ENCODE results near the gene GPBP1L1. TPM values are rescaled to one million over a fixed set of nuclear protein-coding genes. Genes with fewer than 3 reads are reported as not detected.

The GPBP1L1 gene
- total RNA-seq, 2 experiments from 2014 or later, result 103 to 105 TPM

GRCh38 chr1:45629035-45629434 is 57.3 kb downstream of the GPBP1L1 start:
- Mint-ChIP-seq H3K4me3 (no peak overlapping the region), H3K9me3 (ENCODE audit: insufficient read depth) (no peaks in the 10 kb centered on the region), H3K27me3 (ENCODE audit: low read depth) (no peaks in the 10 kb centered on the region), H3K4me1 (ENCODE audit: low read depth) (no peaks in the 10 kb centered on the region), H3K36me3 (ENCODE audit: low read depth) (peaks cover 57% of the 10 kb centered on the region), H3K27ac (no peak overlapping the region)
- DNase-seq, result no peak
- POLR2A ChIA-PET, result interaction anchor here (0.6 to 1.1 kb wide), 2 partner anchors 39 to 57 kb away, joined by 3 read pairs; partner anchors contain the start of gene GPBP1L1
- no peak for ATAC-seq
- CTCF ChIA-PET, result interaction anchor here (0.6 to 1.6 kb wide), 2 partner anchors 9 to 187 kb away, joined by 3 to 4 read pairs; no protein-coding TSS in a partner anchor

GRCh38 chr1:45623972-45624371 is 62.4 kb downstream of the GPBP1L1 start, which contains the start of gene CCDC17:
CCDC17 (minus strand) TSS chr1:45624054; CDS start chr1:45623909, 145 bp downstream.
- no peak for DNase-seq
- ChIA-PET POLR2A (no interaction called here), CTCF (no interaction called here)
- H3K9me3 Mint-ChIP-seq (ENCODE audit: insufficient read depth), result no peaks in the 10 kb centered on the region
- peaks cover 29% of the 10 kb centered on the region for H3K36me3 Mint-ChIP-seq (ENCODE audit: low read depth)
- H3K27me3 Mint-ChIP-seq (ENCODE audit: low read depth), result no peaks in the 10 kb centered on the region
- H3K4me1 Mint-ChIP-seq (ENCODE audit: low read depth), result no peaks in the 10 kb centered on the region
- ATAC-seq, result no peak
- no peak within 1 kb of the TSS for H3K27ac Mint-ChIP-seq
- H3K4me3 Mint-ChIP-seq, result no peak within 1 kb of the TSS

- H3K27ac Mint-ChIP-seq, result no peak overlapping the region
- ChIA-PET CTCF (no interaction called here), POLR2A (no interaction called here)
- no peaks in the 10 kb centered on the region for H3K9me3 Mint-ChIP-seq (ENCODE audit: insufficient read depth)
- no peak for ATAC-seq
- no peak overlapping the region for H3K4me3 Mint-ChIP-seq
- no peaks in the 10 kb centered on the region for H3K4me1 Mint-ChIP-seq (ENCODE audit: low read depth)
- peaks cover 29% of the 10 kb centered on the region for H3K36me3 Mint-ChIP-seq (ENCODE audit: low read depth)
- DNase-seq, result no peak
- no peaks in the 10 kb centered on the region for H3K27me3 Mint-ChIP-seq (ENCODE audit: low read depth)
Observed at GRCh38 chr1:45622524-45623394, 63.6 kb downstream of the GPBP1L1 start.

- DNase-seq, result no peak
- no peaks in the 10 kb centered on the region for H3K4me1 Mint-ChIP-seq (ENCODE audit: low read depth)
- ChIA-PET POLR2A (no interaction called here), CTCF (no interaction called here)
- no peaks in the 10 kb centered on the region for H3K27me3 Mint-ChIP-seq (ENCODE audit: low read depth)
- H3K4me3 Mint-ChIP-seq, result no peak overlapping the region
- no peaks in the 10 kb centered on the region for H3K9me3 Mint-ChIP-seq (ENCODE audit: insufficient read depth)
- ATAC-seq, result peak; percentile 10
- H3K36me3 Mint-ChIP-seq (ENCODE audit: low read depth), result peaks cover 33% of the 10 kb centered on the region
- H3K27ac Mint-ChIP-seq, result no peak overlapping the region
Observed at GRCh38 chr1:45621895-45622523, 64.3 kb downstream of the GPBP1L1 start.

- no peaks in the 10 kb centered on the region for H3K9me3 Mint-ChIP-seq (ENCODE audit: insufficient read depth)
- H3K4me3 Mint-ChIP-seq, result no peak overlapping the region
- POLR2A ChIA-PET, result no interaction called here
- no peaks in the 10 kb centered on the region for H3K27me3 Mint-ChIP-seq (ENCODE audit: low read depth)
- CTCF ChIA-PET, result interaction anchor here (0.9 kb wide), 1 partner anchor 262 kb away, joined by 3 read pairs; no protein-coding TSS in a partner anchor
- ATAC-seq, result peak; percentile 26
- no peak for DNase-seq
- peak overlapping the region; percentile 25 for H3K27ac Mint-ChIP-seq
- no peaks in the 10 kb centered on the region for H3K4me1 Mint-ChIP-seq (ENCODE audit: low read depth)
- H3K36me3 Mint-ChIP-seq (ENCODE audit: low read depth), result peaks cover 34% of the 10 kb centered on the region
Observed at GRCh38 chr1:45621501-45621836, 64.9 kb downstream of the GPBP1L1 start.

- no peaks in the 10 kb centered on the region for H3K9me3 Mint-ChIP-seq (ENCODE audit: insufficient read depth)
- DNase-seq (no peak), ATAC-seq (peak; percentile 24)
- ChIA-PET POLR2A (interaction anchor here (0.6 kb wide), 1 partner anchor 37 kb away, joined by 3 read pairs; the partner anchor contains the start of gene NASP), CTCF (interaction anchor here (0.9 to 1.2 kb wide), 2 partner anchors 9 to 261 kb away, joined by 3 to 4 read pairs; no protein-coding TSS in a partner anchor)
- H3K4me3 Mint-ChIP-seq, result no peak overlapping the region
- peaks cover 40% of the 10 kb centered on the region for H3K36me3 Mint-ChIP-seq (ENCODE audit: low read depth)
- H3K27me3 Mint-ChIP-seq (ENCODE audit: low read depth), result no peaks in the 10 kb centered on the region
- peak overlapping the region; percentile 57 for H3K27ac Mint-ChIP-seq
- H3K4me1 Mint-ChIP-seq (ENCODE audit: low read depth), result no peaks in the 10 kb centered on the region
Observed at GRCh38 chr1:45620588-45621500, 65.5 kb downstream of the GPBP1L1 start.

- peaks cover 47% of the 10 kb centered on the region for H3K36me3 Mint-ChIP-seq (ENCODE audit: low read depth)
- no peaks in the 10 kb centered on the region for H3K9me3 Mint-ChIP-seq (ENCODE audit: insufficient read depth)
- ChIA-PET POLR2A (no interaction called here), CTCF (interaction anchor here (1.2 kb wide), 1 partner anchor 10 kb away, joined by 4 read pairs; no protein-coding TSS in a partner anchor)
- no peak for DNase-seq
- H3K27me3 Mint-ChIP-seq (ENCODE audit: low read depth), result no peaks in the 10 kb centered on the region
- ATAC-seq, result no peak
- no peak overlapping the region for H3K4me3 Mint-ChIP-seq
- H3K4me1 Mint-ChIP-seq (ENCODE audit: low read depth), result no peaks in the 10 kb centered on the region
- no peak overlapping the region for H3K27ac Mint-ChIP-seq
Observed at GRCh38 chr1:45619149-45619921, 67.0 kb downstream of the GPBP1L1 start.

- H3K27me3 Mint-ChIP-seq (ENCODE audit: low read depth), result no peaks in the 10 kb centered on the region
- no peaks in the 10 kb centered on the region for H3K4me1 Mint-ChIP-seq (ENCODE audit: low read depth)
- no peak overlapping the region for H3K27ac Mint-ChIP-seq
- ATAC-seq, result no peak
- H3K36me3 Mint-ChIP-seq (ENCODE audit: low read depth), result peaks cover 53% of the 10 kb centered on the region
- ChIA-PET POLR2A (no interaction called here), CTCF (no interaction called here)
- DNase-seq, result no peak
- no peak overlapping the region for H3K4me3 Mint-ChIP-seq
- H3K9me3 Mint-ChIP-seq (ENCODE audit: insufficient read depth), result no peaks in the 10 kb centered on the region
Observed at GRCh38 chr1:45617618-45618017, 68.7 kb downstream of the GPBP1L1 start.

- DNase-seq, result no peak
- ChIA-PET CTCF (interaction anchor here (1.1 kb wide), 1 partner anchor 29 kb away, joined by 3 read pairs; no protein-coding TSS in a partner anchor), POLR2A (no interaction called here)
- H3K27ac Mint-ChIP-seq, result no peak overlapping the region
- no peaks in the 10 kb centered on the region for H3K9me3 Mint-ChIP-seq (ENCODE audit: insufficient read depth)
- no peak for ATAC-seq
- peaks cover 59% of the 10 kb centered on the region for H3K36me3 Mint-ChIP-seq (ENCODE audit: low read depth)
- no peaks in the 10 kb centered on the region for H3K4me1 Mint-ChIP-seq (ENCODE audit: low read depth)
- no peaks in the 10 kb centered on the region for H3K27me3 Mint-ChIP-seq (ENCODE audit: low read depth)
- no peak overlapping the region for H3K4me3 Mint-ChIP-seq
Observed at GRCh38 chr1:45615885-45616284, 70.4 kb downstream of the GPBP1L1 start.

- Mint-ChIP-seq H3K27me3 (ENCODE audit: low read depth) (no peaks in the 10 kb centered on the region), H3K36me3 (ENCODE audit: low read depth) (peaks cover 75% of the 10 kb centered on the region), H3K4me3 (no peak overlapping the region), H3K4me1 (ENCODE audit: low read depth) (peaks cover 5% of the 10 kb centered on the region), H3K27ac (no peak overlapping the region), H3K9me3 (ENCODE audit: insufficient read depth) (no peaks in the 10 kb centered on the region)
- DNase-seq (no peak), ATAC-seq (peak; percentile 20)
- ChIA-PET CTCF (interaction anchor here (0.8 kb wide), 1 partner anchor 423 kb away, joined by 3 read pairs; no protein-coding TSS in a partner anchor), POLR2A (no interaction called here)
Observed at GRCh38 chr1:45612941-45613579, 73.3 kb downstream of the GPBP1L1 start.
